ENCODE results near the gene TIPARP. TPM values are rescaled to one million over a fixed set of nuclear protein-coding genes. Genes with fewer than 3 reads are reported as not detected.
"Not testable (repeated sequence)": the region's sequence is repeated elsewhere in the genome, so short reads cannot be mapped to it uniquely, and the experiment has no call there.

Gene TIPARP
- total and polyA plus RNA-seq, 2 of the 8 experiments (the other 6 are each of a cell fraction or from before 2014, with no cell fraction given): 1.6 to 5.8 TPM

- H4K20me1 ChIP-seq (replicated peaks in 1 of 2; ENCODE audit: control insufficient read depth in 1 of 2, insufficient read depth in 2 of 2, low read length in 2 of 2); H2AK5ac ChIP-seq (ENCODE audit: low read depth, low read length); H3K9me3 ChIP-seq (ENCODE audit: insufficient read depth in 2 of 2, low read depth in 1 of 2, low read length in 1 of 2); H3K4me3 ChIP-seq (ENCODE audit: extremely low read depth in 1 of 4, insufficient read depth in 2 of 4, low read depth in 3 of 4, low read length in 4 of 4); H4K5ac ChIP-seq (ENCODE audit: insufficient read length, low read depth, low read length); H2BK12ac ChIP-seq (ENCODE audit: low read depth, low read length); H2BK20ac ChIP-seq (ENCODE audit: low read length); H3K4me2 ChIP-seq (ENCODE audit: insufficient read depth in 1 of 2, low read depth in 2 of 2, low read length in 2 of 2); POLR2A ChIA-PET (ENCODE audit: partially characterized antibody); H3K79me1 ChIP-seq (ENCODE audit: low read depth, low read length); H3K27ac ChIP-seq (ENCODE audit: low read depth, low read length); H3K23ac ChIP-seq (ENCODE audit: insufficient read length); H3K79me2 ChIP-seq (ENCODE audit: control insufficient read depth in 1 of 2, insufficient read depth in 2 of 2, low read length in 2 of 2); H2BK15ac ChIP-seq (ENCODE audit: low read length); H2BK5ac ChIP-seq (ENCODE audit: low read depth, low read length); H3K14ac ChIP-seq (ENCODE audit: insufficient read length); H3K9ac ChIP-seq (replicated peaks in 1 of 4; ENCODE audit: extremely low read depth in 1 of 4, low read depth in 3 of 4, low read length in 3 of 4); H3K36me3 ChIP-seq (ENCODE audit: control insufficient read depth in 2 of 4, insufficient read depth in 4 of 4, low read length in 3 of 4); H4K8ac ChIP-seq (ENCODE audit: extremely low read depth, insufficient read depth, low read length); H4K91ac ChIP-seq (replicated peaks; ENCODE audit: insufficient read length, low read length); H3K4ac ChIP-seq (replicated peaks; ENCODE audit: insufficient read length, low read depth, low read length); H3K27me3 ChIP-seq (replicated peaks in 1 of 4; ENCODE audit: control insufficient read depth in 3 of 4, extremely low read depth in 1 of 4, insufficient read depth in 3 of 4, low read length in 3 of 4); H3K56ac ChIP-seq (replicated peaks; ENCODE audit: insufficient read length, low read depth, low read length); H2AFZ ChIP-seq (ENCODE audit: low read length); FAIRE-seq; DNase-seq (ENCODE audit: low read depth in 1 of 2, low spot score in 2 of 2); H3K23me2 ChIP-seq (ENCODE audit: low read depth, low read length); H3K4me1 ChIP-seq (replicated peaks in 1 of 4; ENCODE audit: control insufficient read depth in 3 of 4, insufficient read depth in 4 of 4, low read length in 3 of 4); H3K18ac ChIP-seq (ENCODE audit: extremely low read depth, low read length); H2BK120ac ChIP-seq (replicated peaks; ENCODE audit: low read depth, low read length): not testable (repeated sequence)
- 94% methylated on average over 20 of the region's 34 CpGs; no CpG with 5 or more reads in 1 of the 2 experiments for WGBS, 2 experiments (ENCODE audit: extremely low coverage in 1 of 2, insufficient coverage in 1 of 2, insufficient read length in 1 of 2, insufficient replicate concordance in 2 of 2, low coverage in 1 of 2, low lambda C conversion rate in 2 of 2, missing lambda C conversion rate in 1 of 2)
- CTCF ChIA-PET (ENCODE audit: partially characterized antibody): interaction anchor here (0.6 to 1.1 kb wide), 3 partner anchors 25 to 371 kb away, joined by 3 read pairs; no protein-coding TSS in a partner anchor
Measured at GRCh38 chr3:156740581-156740980, 66.2 kb downstream of the TIPARP start.
